OCI-LY7 (cell line): ENCODE measurements around the gene YIPF7.

Experiments
- EZH2phosphoT487 ChIP-seq: fragments of 200-600 bp; sonication (generic); IDR thresholded peaks from 2 replicates; pipeline ENCODE4 v1.6.1; 2018; ENCODE audit warnings: low read depth, borderline replicate concordance, mild to moderate bottlenecking, mixed run types, antibody characterized with exemption, low read length, moderate library complexity, mixed read lengths
- TF ChIP-seq, protein P1 (sequence below): fragments of 200-600 bp; sonication (generic); conservative IDR thresholded peaks from 2 replicates; pipeline ENCODE4 v1.5.1; 2014; ENCODE audit warnings: mild to moderate bottlenecking, antibody characterized with exemption, low read length, moderate library complexity, mixed read lengths

DNA sequence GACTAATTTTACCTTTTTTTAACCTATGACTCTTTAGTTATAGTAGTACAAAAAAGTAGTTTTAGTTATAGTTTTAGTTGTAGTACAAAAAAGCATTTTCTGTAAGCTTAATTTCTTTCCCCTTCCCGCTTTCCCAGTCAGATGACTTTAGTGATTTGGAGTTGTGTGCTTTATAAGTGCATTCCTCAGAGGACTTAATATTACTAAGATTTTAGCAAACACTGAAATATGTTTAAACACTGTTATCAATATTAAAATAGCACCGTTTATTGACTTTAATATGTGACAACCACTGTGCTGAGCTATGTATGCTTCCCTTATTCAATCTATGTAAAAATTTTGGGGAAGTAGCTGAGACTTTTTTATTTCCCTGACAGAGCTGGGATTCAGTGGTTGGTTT lies 49.6 kb upstream of the YIPF7 start:
- TF ChIP-seq, protein P1, sequence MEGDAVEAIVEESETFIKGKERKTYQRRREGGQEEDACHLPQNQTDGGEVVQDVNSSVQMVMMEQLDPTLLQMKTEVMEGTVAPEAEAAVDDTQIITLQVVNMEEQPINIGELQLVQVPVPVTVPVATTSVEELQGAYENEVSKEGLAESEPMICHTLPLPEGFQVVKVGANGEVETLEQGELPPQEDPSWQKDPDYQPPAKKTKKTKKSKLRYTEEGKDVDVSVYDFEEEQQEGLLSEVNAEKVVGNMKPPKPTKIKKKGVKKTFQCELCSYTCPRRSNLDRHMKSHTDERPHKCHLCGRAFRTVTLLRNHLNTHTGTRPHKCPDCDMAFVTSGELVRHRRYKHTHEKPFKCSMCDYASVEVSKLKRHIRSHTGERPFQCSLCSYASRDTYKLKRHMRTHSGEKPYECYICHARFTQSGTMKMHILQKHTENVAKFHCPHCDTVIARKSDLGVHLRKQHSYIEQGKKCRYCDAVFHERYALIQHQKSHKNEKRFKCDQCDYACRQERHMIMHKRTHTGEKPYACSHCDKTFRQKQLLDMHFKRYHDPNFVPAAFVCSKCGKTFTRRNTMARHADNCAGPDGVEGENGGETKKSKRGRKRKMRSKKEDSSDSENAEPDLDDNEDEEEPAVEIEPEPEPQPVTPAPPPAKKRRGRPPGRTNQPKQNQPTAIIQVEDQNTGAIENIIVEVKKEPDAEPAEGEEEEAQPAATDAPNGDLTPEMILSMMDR, result no peak
- no peak for TF ChIP-seq EZH2phosphoT487
